ENCODE measurements around the gene OR10H1.

- TF ChIP-seq, protein P1, sequence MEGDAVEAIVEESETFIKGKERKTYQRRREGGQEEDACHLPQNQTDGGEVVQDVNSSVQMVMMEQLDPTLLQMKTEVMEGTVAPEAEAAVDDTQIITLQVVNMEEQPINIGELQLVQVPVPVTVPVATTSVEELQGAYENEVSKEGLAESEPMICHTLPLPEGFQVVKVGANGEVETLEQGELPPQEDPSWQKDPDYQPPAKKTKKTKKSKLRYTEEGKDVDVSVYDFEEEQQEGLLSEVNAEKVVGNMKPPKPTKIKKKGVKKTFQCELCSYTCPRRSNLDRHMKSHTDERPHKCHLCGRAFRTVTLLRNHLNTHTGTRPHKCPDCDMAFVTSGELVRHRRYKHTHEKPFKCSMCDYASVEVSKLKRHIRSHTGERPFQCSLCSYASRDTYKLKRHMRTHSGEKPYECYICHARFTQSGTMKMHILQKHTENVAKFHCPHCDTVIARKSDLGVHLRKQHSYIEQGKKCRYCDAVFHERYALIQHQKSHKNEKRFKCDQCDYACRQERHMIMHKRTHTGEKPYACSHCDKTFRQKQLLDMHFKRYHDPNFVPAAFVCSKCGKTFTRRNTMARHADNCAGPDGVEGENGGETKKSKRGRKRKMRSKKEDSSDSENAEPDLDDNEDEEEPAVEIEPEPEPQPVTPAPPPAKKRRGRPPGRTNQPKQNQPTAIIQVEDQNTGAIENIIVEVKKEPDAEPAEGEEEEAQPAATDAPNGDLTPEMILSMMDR (IDR thresholded peaks at IDR 0.05; ENCODE audit: low read length), result no peak
- TF ChIP-seq EZH2phosphoT487 (IDR thresholded peaks at IDR 0.05; ENCODE audit: low read length), result no peak
- no peak for TF ChIP-seq EZH2 (optimal IDR thresholded peaks at IDR 0.05; ENCODE audit: low read depth, low read length)
Measured at GRCh38 chr19:15850385-15850784, 34.9 kb upstream of the OR10H1 start.
